CD4-positive, alpha-beta T cell treated with Interleukin-17A for 1 hour (primary cell): ENCODE measurements around the gene ELAVL2.

ENCODE experiments used
- DNase-seq: peaks from one replicate; pipeline ENCODE4 v3.0.0-alpha.2; 2020

The ELAVL2 gene

GRCh38 chr9:23821375-23822181 is 4.5 kb downstream of the ELAVL2 start:
- DNase-seq, result no peak

GRCh38 chr9:23820451-23821374 is 5.3 kb downstream of the ELAVL2 start:
- no peak for DNase-seq

GRCh38 chr9:23819403-23819802 is 6.6 kb downstream of the ELAVL2 start:
- no peak for DNase-seq

GRCh38 chr9:23814243-23814642 is 11.8 kb downstream of the ELAVL2 start:
- no peak for DNase-seq

GRCh38 chr9:23812673-23813072 is 13.4 kb downstream of the ELAVL2 start:
- DNase-seq, result no peak

GRCh38 chr9:23811633-23812032 is 14.4 kb downstream of the ELAVL2 start:
- DNase-seq, result no peak

- no peak for DNase-seq
Measured at GRCh38 chr9:23803216-23803615, 22.8 kb downstream of the ELAVL2 start.

GRCh38 chr9:23801523-23801922 is 24.5 kb downstream of the ELAVL2 start:
- DNase-seq, result no peak

GRCh38 chr9:23799521-23799920 is 26.5 kb downstream of the ELAVL2 start:
- no peak for DNase-seq

- DNase-seq, result no peak
Measured at GRCh38 chr9:23798325-23798724, 27.7 kb downstream of the ELAVL2 start.

GRCh38 chr9:23796209-23796608 is 29.8 kb downstream of the ELAVL2 start:
- no peak for DNase-seq

GRCh38 chr9:23790351-23791260 is 35.4 kb downstream of the ELAVL2 start:
- DNase-seq, result no peak

GRCh38 chr9:23789529-23790254 is 36.3 kb downstream of the ELAVL2 start:
- DNase-seq, result no peak

- DNase-seq, result no peak
Measured at GRCh38 chr9:23784962-23785361, 41.1 kb downstream of the ELAVL2 start.

- DNase-seq, result no peak
Measured at GRCh38 chr9:23783509-23783908, 42.5 kb downstream of the ELAVL2 start.

- DNase-seq, result no peak
Measured at GRCh38 chr9:23779220-23779619, 46.8 kb downstream of the ELAVL2 start.

GRCh38 chr9:23777328-23777727 is 48.7 kb downstream of the ELAVL2 start:
- DNase-seq, result no peak

- DNase-seq, result no peak
Measured at GRCh38 chr9:23775549-23775948, 50.5 kb downstream of the ELAVL2 start.

- no peak for DNase-seq
Measured at GRCh38 chr9:23774266-23774665, 51.8 kb downstream of the ELAVL2 start.

GRCh38 chr9:23772385-23772783 is 53.7 kb downstream of the ELAVL2 start:
- no peak for DNase-seq

- no peak for DNase-seq
Measured at GRCh38 chr9:23771746-23772384, 54.2 kb downstream of the ELAVL2 start.
